HG03064 (cell line): ENCODE data around the gene MPI.
A peak's percentile ranks its signal among the peaks of the same experiment; 100 is the strongest.

Source experiments
- ATAC-seq: cut with Tn5 transposase; IDR thresholded peaks from one replicate; pipeline ENCODE4 v1.9.1; 2021; ENCODE audit warnings: low read depth; ENCODE audit not compliant: unreplicated experiment

The MPI gene, protein sequence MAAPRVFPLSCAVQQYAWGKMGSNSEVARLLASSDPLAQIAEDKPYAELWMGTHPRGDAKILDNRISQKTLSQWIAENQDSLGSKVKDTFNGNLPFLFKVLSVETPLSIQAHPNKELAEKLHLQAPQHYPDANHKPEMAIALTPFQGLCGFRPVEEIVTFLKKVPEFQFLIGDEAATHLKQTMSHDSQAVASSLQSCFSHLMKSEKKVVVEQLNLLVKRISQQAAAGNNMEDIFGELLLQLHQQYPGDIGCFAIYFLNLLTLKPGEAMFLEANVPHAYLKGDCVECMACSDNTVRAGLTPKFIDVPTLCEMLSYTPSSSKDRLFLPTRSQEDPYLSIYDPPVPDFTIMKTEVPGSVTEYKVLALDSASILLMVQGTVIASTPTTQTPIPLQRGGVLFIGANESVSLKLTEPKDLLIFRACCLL

DNA sequence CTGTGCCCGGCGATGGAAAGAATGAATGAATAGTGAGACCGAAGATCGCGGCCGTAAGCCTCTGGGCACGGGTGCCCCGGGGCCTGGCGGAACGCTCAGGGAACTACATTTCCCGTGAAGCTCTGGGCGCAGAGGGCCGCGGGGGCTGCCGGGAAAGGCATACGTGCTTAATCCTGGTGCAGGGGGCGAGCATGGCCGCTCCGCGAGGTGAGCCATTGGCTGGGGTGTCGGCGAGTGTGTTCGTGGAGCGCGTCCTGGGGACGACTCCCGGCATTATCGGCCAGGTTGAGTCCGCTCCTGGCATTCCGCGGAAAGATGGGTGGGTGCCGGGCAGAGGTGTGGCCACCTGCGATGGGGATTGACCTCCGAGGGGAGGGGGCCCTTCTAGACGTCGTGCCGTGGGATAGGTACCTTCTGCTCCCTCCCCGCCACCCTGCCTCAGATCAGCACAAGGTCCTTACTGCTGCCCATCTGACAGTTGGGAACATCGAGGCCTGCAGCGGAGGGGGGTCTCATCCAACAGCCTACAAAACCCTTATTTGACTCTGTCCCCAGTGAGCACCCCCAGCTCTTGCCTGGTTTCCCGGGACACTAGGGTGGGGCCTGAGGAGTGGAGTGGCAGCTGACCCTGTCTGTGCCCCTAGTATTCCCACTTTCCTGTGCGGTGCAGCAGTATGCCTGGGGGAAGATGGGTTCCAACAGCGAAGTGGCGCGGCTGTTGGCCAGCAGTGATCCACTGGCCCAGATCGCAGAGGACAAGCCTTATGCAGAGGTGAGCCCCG lies at the start of gene MPI:
TSS of gene MPI (plus strand) at position 160 of the 782 bp plus-strand sequence. CDS start at position 192, 32 bp downstream.
- ATAC-seq, result peak; percentile 77

DNA sequence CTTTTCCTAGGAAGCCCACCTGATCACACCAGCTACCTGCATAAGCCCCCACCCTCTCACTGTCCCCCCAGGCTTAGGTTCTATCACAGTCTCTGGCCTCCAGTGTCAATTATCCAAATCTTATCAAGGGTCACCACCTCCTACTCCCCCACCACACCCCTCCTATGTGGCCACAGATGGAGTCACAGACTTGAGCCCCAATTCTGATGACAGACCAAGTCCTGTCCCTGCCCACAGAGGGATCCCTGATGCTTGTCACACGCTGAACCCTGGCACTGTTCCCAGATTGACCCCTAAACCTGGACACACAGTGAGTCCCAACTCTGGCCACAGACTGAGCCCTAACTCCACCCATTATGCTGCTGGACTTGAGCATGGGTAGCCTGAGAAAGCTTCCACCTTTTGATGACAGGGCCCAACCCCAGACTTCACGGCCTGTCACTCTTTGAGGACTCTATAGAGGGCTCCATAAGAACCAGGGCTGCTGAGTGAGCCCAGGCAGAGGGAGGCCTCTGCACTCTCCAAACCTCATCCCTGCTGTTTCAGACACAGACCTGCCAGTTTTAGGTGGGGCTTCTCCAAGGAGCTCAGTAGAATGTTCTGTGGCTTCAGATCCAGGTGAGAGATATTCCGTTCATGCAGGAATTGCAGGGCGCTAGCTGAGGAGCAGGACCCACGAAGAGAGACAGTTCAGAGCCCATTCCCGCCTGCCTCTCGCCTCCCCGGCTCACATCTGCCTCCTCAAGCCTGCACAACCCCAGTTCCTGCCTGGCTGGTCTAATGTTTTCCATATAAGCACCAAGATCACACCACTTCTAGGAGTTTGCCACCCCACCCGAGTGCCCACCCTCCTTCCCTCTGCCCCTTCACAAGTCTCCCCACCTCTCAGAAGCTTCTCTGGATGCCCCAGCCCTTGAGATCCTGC lies 48.7 kb upstream of the MPI start:
- ATAC-seq, result no peak

DNA sequence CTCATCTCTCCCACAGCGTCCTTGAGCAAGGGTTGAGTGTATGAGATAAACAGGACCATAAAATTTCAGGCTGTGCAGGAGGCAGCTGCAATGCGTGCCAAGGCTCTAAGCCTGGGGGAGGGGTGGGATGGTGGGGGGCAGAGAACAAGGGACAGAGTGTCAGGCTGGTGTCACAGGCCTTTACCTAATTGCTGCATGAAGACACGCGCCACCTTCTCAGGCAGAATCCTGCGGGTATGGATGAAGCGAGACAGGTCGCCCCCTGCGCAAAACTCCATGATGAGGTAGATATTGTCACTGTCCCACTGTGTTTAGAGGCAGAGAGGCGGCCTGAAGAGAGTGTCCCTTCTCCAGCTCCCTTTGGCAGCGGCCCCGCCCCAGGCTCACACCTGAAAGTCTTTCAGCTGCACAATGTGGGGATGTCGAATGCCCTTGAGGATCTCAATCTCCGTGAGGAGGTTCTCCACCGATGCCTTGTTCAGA lies 47.9 kb upstream of the MPI start:
- ATAC-seq, result no peak

DNA sequence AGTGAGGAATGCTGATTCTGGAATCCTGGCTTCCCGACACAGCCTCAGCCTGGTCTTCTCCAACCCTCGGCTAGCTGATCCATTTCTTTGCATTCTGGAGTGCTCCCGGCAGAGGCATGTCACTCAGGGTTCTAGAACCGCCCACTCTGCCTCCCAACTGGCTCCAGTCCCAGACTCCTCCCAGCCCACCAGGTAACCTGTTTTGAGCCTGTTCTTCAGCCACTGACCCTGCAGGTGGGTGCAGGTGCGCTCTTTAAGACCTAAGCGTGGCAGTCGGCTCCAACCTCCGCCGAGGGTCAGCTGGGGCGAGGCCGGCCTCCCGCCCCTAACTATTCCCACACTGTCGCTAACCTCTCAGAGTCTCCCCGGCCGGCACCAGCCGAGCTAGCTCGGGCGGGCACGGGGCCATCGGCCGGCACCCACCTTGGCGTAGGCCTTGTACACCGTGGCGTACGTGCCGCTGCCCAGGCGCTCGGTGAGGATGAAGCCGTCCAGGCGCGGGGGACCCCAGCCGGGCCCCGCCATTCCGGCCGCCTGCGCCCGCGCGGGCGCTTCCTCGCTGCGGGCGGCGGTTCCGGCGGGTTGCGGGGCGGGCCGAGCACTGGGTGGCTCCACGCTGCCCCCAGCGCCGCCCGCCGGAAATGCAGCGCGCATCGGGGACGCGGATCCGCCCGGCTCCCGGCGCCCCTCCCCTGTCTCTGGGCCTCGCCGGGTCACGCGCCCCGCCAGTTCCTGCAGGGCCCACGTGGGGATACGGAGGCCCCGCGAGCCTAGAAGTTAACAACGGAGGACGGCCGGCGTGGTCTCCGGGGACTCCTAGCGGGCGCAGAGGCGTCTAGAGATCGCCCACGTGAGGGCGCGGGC lies 47.0 kb upstream of the MPI start, which contains the start of gene ULK3:
TSS of gene ULK3 (minus strand) at position 576 of the 864 bp plus-strand sequence. CDS start at position 525, 51 bp downstream.
- peak; percentile 83 for ATAC-seq

DNA sequence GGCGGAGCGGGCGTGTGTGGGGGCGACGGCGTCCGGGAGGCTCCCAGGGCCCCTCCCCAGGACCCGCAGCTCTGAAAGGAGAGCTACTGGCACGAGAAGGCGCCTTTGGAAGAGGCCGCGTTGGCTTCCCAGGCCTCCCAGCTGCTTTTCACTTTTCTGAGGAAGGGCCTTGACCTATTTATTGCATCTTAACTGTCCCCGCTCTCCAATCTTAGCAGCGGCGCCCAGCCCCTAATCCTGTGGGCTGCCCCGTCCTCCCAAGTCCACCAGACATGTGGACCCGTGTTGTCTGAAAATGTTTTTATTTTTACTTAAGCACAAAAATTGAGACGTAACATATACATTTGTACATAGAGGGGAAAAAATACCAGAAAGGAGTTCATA lies 46.4 kb upstream of the MPI start:
- ATAC-seq, result no peak

DNA sequence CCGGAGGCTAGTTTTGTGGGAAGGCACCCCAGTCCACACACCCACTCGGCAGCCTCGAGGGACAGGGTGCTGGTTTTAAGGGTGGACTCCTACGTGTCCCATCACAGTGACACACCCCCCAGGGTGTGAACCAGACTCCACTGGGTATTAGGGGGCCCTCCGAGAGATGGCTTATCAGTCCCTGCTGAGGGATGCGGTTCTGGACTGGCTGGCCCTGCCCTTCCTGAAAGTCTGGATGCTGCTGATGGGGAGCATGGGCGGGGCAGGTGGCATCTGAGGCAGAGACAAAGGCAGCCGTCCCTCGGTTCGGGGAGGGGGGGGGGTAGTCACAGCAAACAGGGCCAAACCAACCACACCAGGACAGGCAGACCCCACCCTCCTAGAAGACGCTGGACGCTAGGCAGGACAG lies 45.9 kb upstream of the MPI start:
- ATAC-seq, result no peak

DNA sequence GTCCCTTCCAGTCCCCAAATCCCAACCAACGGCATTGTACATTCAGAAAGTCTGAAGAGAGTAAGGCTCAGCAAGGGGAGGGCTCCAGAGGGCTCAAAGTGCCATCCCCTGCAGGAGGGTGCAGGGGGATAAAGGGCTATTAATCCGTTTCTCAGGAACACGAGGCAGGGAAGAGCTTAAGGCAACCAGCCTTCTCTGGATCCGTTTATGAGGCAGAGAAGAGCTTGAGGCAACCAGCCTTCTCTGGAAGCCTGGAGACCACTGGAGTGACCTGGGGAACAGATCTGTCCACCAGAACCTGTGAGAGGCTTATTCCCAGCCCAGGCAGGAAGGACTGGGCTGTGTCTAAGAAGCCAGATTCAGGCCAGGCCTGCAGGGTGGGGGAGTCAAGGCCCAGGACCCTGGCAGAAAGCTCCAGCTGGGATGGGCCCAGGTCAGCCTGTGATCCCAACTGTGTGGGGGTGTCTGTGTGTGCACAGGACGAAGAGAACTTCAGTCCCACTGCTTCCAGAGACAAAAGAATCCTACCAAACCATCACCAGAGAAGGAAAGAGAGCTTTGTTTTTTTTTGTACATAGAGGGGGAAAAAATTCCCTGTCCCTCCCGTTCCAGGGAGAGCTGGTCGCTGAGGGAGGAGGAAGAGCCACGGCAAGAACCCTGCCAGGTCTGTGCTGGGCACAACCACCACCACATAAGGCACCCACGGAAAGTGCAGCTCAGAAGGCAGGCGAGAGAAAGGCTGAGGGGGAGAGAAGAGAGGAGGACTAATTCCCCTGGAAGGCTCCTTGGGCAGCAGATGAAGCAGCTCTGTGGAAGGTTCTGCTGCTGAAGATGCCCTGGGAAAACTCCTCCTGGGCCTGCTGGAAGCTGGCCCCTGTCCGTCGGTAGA lies 45.3 kb upstream of the MPI start:
- ATAC-seq, result no peak

DNA sequence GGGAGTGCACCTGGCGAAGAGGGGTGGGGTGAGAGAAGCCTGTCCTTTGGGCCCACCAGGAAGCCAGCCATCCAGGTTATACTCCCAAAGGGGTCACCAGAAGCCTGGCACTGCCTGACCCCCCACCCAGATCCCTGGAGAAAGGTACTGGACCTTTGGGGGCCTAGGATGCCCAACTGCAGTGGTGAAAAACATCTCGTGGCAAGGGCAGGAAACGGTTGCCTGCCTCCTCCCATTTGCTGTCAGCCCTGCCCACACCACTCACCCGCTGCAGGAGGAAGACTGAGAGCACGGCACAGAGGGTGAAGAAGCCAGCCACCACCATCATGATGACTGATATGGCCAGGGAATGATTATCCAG lies 44.7 kb upstream of the MPI start:
- ATAC-seq, result no peak

DNA sequence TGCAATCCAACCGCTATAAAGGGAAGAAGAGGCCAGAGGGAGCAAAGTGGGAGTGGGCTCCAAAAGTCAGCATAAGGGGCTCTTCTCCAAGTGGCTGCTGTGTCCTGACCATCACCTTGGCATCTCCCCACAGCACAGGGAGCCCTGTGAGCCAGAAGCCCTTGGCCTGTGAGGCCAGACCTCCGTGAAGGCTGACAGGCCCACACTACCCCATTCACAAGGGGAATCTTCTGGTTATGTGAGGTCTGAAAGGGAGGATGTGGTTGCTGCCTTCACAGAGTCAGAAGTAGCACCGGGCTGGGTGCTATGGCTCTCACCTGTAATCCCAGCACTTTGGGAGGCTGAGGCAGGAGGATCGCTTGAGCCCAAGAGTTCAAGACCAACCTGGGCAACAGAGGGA lies 44.3 kb upstream of the MPI start:
- ATAC-seq, result no peak

DNA sequence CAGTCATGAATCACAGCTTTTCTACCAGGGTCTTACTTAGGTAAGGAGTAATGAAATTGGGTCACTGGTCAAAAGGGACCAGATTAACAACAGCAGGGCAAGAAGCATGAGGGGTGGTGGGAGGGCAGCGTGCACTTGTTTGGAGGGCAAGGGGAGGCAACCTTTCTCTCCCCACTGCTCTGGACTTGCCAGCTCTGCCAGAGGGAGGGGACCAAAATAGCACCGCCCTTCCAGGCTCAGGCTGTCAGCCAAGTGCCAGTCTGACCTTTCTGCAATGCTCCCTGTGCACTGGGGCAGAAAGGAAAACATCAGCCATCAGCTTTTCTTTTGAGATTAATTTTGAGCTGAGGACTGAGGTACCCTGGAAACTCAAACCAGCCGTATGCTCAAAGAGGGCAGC lies 42.4 kb upstream of the MPI start:
- no peak for ATAC-seq

DNA sequence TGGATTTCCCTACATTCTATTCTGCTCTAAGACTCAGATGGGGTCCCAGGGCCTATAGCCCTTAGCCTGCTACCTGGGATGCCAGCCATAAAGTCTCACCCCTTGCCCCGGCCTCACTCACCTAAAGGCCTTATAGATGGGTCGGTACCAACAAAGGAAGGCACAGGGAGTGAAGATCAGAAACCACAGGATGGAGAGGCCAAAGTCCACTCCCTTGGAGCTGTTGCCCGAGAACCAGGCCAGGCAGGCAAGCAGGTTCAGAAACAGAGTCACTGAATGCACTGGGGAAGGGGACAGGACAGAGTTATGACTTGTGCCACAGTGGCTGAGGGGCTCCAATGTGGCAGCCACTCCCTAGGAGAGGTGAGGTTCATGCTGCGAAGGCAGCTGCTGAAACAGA lies 39.4 kb upstream of the MPI start:
- ATAC-seq, result no peak

DNA sequence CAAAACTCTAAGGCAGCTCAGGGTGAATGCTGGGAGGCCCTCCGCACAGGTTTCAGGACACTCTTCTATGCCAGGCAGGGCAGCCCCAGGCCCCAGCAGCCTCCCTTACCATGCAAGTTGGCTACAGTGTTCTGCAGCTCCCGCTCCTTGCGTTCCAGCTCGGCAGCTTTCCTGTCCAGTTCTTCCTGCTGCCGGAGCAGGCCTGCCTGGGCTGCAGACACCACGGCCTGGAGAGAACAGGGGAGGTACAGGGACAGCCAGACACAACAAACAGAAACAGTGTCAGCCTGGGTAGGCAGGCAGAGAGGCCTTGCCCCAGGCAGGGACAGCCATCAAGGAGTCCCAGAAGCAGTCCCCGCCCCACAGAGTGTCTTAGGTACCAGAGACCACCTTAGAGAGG lies 37.9 kb upstream of the MPI start:
- no peak for ATAC-seq

DNA sequence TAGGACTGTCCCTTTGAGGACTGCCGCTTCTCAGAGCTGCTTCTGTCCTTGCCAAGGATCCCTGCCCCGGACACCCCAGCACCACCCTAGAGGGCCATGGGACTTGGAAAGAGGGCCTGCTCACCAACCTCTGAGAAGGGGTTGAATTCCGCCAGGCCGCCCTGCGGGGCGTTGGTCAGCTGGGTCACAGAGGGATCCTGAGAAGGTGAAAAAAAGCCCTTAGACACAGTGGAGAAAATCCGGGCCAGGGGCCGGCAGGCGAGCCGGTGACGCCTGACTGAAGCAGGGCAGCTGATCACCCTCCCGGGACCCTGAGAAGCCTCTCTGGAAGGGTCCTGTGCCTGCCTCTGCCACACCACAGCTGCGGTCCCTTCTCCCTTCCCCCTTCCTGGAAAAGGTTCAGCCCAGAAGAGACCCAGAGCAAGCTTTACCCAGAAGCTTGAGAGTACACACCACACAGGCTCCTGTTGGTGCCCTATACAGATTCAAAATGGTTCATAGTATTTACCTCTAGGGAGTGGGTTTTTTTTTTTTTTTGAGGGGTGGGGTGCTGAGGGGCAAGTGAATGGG lies 35.3 kb upstream of the MPI start:
- ATAC-seq, result no peak

DNA sequence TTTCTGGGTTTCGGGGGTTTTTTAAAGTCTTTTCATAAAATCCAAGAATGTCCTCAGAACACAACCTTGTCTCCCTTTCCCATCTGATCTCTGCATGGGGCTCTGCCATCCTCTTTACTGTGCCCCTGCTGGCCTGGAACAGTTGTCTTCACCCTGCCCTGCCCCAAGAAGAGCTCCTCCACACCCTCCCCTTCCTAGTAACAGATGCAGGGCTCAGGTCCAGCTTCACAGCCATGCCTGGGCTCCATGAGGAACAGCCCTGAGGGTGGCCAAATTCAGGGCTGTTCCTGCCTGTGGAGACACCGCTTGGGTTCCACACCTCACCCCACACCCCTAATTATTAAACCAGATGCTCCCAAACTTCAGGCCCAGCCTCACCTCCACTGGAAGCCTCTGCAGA lies 34.0 kb upstream of the MPI start:
- no peak for ATAC-seq

DNA sequence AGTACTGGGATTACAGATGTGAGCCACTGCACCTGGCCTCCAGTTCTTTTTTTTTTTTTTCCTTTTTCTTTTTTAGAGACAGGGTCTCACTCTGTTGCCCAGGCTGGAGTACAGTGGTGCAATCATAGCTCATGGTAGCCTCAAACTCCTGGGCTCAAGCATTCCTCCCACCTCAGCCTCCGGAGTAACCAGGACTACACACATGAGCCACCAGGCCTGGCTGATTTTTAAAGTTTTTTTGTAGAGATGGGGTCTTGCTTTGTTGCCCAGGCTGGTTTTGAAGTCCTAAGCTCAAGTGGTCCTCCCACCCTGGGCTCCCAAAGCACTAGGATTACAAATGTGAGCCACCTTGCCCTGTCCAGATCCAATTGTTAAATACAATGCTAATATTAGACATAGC lies 33.3 kb upstream of the MPI start:
- ATAC-seq, result no peak

DNA sequence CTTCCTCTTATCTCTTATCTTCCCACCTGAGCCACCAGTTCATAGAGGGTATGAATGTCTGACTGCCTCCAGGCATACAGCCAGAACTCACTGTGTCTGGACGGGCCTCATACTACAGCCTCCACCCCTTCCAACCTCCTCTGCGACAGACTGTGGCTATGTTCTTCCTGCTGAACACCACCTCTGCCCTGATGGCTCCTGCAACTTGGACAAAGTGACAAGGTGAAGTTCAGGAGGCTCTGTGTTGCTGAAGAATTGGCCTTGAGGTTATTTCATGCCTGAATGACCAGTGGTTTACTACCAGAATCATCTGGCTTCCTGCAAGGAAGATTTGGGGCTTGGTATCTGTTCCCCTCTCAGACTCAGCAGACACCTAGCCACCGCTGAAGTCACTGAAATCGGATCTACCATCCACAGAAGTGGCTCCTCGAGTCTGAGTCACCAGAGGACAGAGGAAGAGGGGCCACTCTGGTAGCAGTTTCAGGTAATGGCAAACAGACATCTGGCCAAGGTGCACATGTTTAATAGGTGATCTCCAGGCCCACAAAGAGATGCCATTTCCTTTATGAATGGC lies 32.7 kb upstream of the MPI start:
- peak; percentile 79 for ATAC-seq

DNA sequence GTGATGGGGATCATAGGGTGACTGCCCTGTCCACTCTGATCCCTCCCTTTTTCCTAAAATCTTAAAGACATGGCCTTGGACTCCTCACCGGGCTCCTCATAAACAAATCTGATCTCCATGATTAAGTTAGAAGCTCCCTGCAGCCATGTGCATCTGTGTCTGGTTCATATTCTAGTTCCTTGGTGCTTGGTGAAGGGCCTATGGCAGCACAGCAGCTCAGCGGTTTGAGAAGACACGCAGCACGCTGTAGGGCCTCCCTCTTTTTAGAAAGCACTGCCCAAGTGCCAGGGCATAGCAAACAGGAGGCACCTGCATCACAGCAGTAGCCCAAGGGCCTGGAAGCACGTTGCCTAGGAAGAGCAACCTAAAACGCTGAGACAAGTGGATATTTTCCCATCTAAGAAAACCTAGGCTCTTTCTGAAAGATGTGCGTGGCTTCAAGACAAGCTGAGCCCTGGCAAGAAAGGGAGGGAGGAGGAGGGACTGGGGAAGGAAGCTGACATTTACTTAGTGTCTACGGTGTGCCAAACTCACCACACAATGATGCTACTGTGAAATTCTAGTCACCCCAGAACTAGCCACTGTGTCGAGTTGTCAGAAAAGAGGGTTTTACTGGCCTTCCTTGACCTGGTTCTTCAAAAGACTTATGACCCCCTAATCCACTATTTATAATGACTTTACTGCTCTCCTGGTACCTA lies 32.0 kb upstream of the MPI start:
- no peak for ATAC-seq

DNA sequence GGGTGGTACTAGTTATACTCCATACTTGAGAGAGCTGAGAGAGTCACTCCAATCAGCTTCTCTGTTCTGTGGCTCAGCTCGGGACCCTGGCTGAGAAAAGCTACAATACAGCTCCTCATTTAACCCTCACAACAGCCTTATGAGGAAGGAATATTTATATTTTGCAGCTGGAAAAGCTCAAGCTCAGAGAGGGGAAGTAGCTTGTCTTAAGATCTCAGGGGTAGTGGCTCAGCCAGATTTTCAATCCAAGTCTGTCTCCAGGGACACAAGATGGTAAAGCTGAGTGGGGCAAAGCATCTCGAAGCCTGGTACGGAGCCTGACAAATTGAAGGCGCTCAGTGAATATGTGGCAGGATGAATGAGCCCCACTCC lies 31.5 kb upstream of the MPI start:
- no peak for ATAC-seq
